ENCODE data around the gene OSBPL5.

DNA sequence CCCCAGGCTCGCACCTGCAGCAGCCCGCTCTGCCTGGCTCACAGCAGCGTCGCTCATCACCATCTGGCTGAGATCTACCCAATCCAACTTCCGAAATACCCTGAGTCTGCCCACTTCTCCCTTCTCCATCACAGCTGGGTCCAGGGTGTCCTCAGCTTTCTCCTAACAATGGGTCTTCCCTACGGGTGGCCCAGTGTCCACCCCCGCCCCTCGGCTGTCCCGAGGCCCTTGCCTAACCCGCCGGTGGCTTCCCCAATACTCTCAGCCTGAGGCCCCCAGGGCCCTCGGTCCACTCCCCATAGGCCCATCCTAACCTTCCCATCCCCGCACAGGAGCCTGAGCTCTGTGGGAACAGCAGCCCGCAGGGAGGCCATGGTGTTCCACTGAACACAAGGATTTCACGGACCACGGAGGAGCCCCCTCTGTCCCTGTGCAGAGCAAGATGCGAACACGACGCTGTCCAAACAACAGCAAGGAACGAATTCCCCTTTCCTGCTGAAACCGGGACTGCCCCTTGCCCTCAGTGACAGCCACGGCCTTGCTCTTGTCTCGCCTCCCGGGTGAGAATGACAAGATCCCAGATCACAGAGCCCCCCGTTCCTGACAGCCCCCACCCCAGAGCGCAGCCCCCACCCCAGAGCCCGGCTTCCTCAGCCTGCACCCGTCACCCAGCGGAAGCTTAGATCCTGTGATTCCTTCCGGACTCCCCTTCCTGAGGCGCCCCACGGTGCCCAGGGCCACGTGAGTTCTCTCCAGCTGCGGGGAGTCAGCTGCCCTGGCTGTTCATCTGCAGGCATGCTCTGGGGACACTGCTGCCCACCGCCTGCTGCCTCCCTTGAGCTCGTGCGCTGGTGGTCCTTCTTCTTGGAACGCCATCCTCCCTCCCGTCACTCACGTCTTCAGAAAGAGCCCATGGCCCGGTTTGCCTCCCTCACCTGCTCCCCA, 59.0 kb downstream of the OSBPL5 start:
- TF ChIP-seq, protein P1, sequence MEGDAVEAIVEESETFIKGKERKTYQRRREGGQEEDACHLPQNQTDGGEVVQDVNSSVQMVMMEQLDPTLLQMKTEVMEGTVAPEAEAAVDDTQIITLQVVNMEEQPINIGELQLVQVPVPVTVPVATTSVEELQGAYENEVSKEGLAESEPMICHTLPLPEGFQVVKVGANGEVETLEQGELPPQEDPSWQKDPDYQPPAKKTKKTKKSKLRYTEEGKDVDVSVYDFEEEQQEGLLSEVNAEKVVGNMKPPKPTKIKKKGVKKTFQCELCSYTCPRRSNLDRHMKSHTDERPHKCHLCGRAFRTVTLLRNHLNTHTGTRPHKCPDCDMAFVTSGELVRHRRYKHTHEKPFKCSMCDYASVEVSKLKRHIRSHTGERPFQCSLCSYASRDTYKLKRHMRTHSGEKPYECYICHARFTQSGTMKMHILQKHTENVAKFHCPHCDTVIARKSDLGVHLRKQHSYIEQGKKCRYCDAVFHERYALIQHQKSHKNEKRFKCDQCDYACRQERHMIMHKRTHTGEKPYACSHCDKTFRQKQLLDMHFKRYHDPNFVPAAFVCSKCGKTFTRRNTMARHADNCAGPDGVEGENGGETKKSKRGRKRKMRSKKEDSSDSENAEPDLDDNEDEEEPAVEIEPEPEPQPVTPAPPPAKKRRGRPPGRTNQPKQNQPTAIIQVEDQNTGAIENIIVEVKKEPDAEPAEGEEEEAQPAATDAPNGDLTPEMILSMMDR (IDR thresholded peaks at IDR 0.05): no peak
- no peak for TF ChIP-seq EP300 (IDR thresholded peaks at IDR 0.05)
- no peak for TF ChIP-seq POLR2AphosphoS5 (IDR thresholded peaks at IDR 0.05)
